HG02852 (cell line): Measurements from ENCODE around the gene NEURL4.

Experiments
- ATAC-seq: cut with Tn5 transposase; IDR thresholded peaks from one replicate; pipeline ENCODE4 v1.9.1; 2021; ENCODE audit warnings: mild to moderate bottlenecking, moderate library complexity; ENCODE audit not compliant: unreplicated experiment

NEURL4 gene

DNA sequence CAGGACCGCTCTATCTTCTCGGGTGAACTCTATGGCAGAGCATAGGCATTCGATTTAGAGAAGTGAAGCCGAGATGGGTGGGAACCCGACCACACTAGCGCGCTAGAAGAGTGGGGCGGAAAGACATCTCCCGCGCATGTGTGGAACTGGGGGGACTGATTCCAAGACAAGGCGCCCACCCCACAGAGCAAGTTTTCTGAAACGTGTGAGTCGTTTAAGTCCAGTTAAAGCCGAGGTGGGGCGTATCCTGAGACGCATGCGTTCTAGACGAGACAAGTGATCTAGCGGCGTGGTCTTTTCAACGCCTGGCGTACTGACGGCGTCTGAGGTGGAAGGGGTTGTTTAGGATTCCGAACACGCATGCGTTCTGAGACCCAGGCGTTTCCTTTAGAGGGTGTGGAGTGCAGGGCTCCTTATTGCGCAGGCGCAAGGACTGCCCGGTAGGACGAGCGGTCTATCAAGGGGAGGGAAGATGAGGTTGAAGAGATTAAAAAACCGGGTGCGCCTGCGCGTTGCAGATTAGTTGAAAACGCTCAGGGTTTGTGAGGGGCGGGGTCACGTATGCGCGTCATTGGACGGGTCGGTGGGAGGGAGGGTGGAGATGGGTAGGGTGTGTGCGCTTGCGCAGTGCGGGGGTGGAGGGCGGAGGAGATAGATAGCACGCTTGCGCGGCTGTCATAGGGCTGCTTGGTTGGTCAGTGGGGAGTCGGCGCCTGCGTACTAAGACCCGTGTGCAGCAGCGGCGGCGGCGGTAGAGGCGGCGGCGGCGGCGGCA lies 22.0 kb downstream of the NEURL4 start, which contains the start of gene EIF5A:
Gene EIF5A, plus strand, starts transcription at position 718 of the 775 bp plus-strand sequence. CDS start 2,008 bp downstream, outside the sequence.
- ATAC-seq = peak; percentile 62

DNA sequence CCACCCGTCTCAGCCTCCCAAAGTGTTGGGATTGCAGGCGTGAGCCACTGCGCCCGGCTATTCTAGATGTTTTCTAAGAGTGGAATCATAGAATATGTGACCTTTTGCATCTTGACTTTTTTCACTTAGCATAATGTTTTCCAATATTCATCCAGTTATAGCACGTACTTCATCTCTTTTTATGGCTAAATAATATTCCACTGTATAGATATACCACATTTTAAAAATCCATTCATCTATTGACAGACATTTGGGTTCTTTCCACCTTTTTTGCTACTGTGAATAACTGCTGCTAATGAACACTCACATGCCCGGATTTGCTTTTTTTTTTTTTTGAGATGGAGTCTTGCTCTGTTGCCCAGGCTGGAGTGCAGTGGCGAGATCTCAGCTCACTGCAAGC lies 25.0 kb downstream of the NEURL4 start:
- ATAC-seq = no peak

- ATAC-seq = no peak
Observed at GRCh38 chr17:7296189-7296861, 32.8 kb downstream of the NEURL4 start.

- no peak for ATAC-seq
Observed at GRCh38 chr17:7295230-7296180, 33.6 kb downstream of the NEURL4 start.

DNA sequence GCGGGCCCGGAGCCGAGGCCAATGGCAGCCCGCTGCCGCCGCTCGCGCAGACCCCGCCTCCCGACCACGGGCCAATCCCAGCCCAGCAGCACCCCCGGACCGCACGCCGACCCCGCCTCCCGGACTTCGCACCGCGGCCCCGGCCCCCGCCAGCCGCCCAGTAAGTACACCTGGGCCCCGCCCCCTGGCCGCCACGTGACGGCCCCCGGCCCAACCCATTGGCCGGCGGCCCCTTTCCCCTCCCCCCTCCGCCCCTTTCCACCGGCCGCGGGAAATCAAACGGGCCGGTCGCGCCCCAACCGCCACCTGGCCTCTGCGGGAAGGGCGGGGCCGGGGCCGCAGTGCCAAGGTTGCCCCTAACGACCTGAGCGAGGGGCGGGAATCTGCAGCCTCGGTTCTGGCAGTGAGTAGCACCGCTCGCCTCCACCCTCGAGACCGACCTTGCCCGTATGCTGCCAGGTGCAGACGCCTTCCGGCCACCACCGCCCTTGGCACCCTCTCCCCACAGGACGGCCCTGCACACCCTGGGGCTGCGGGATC lies 34.5 kb downstream of the NEURL4 start, which contains the start of gene YBX2:
Gene YBX2, minus strand, starts transcription at position 26 of the 540 bp plus-strand sequence. CDS start 139 bp downstream, outside the sequence.
- ATAC-seq = no peak

DNA sequence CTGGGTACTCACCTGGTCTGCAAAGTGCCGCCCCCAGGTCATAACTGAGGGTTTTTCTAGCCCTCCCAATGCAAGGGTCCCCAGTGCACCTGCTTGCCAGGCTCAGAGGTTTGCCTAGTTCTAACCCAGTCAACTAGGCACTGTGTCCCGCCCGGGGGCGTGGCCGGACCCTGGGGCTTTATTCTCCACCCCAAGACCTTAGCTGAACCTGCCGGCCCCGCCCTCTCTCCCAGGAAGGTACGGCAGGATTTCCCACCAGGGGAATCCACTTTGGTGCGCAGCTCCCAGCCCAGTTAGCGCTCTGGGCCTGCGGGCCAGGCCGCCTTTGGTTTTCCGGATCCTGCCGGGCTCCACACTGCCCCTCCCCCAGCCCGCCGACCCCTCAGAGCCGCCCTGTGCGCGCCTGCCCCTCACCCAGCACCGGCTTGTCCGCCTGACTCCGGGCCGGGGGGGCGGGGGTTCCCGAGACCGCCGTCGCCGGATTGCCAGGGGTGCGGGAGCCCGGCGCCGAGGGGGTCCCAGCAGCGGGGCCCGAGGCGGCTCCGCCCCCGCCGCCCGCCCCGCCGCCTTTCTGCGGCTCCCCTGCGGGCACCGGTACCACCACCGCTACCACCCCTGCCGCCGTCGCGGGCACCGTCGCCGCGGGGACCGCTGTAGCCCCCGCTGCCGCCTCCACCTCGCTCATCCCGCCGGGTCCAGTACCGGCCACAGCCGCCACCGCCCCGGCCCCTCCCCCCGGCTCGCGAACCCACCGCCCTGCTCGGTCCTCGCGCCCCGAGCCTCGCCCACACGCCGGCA lies 35.1 kb downstream of the NEURL4 start:
- ATAC-seq = no peak

DNA sequence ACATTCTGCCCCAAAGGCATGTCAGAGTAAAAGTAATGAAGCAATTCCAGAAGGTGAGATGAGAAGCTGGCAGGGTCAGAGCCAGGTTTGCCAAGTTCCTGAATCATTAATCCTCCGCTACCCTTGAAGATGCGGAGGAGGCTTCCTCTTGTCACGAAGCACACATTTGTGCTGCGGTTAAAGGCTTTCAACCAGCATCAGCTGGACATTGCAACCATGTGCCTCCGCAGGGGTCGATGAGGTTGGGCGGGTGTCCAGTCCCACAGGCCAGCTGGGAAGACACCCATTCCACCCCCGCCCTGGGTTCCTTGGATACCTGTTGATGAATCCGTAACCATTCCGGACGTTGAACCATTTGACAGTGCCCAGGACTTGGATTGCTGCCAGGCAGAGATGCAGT lies 36.0 kb downstream of the NEURL4 start:
- no peak for ATAC-seq

- no peak for ATAC-seq
Observed at GRCh38 chr17:7292729-7293128, 36.4 kb downstream of the NEURL4 start.

GRCh38 chr17:7292194-7292593 lies 36.9 kb downstream of the NEURL4 start:
- ATAC-seq = no peak

DNA sequence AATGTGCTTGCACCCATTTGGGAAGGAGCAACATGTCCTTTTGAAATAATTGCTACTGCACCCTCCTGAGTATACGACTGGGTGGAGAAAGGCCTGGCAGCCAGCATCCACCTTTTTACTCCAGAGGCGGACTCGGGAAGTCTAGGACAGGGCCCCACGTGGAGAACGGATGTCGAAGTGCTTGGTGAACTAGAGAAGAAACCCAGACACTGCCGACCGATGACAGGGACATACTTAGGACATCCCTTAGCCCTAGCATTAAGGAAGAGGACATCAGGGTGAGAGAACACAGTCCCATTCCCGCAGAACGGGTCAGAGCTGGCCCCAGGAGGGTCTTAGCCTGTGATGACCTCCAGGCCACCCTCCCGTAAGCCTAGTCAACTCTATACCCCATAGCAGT lies 38.5 kb downstream of the NEURL4 start:
- ATAC-seq = no peak

GRCh38 chr17:7290166-7290565 lies 39.0 kb downstream of the NEURL4 start:
- ATAC-seq = no peak

DNA sequence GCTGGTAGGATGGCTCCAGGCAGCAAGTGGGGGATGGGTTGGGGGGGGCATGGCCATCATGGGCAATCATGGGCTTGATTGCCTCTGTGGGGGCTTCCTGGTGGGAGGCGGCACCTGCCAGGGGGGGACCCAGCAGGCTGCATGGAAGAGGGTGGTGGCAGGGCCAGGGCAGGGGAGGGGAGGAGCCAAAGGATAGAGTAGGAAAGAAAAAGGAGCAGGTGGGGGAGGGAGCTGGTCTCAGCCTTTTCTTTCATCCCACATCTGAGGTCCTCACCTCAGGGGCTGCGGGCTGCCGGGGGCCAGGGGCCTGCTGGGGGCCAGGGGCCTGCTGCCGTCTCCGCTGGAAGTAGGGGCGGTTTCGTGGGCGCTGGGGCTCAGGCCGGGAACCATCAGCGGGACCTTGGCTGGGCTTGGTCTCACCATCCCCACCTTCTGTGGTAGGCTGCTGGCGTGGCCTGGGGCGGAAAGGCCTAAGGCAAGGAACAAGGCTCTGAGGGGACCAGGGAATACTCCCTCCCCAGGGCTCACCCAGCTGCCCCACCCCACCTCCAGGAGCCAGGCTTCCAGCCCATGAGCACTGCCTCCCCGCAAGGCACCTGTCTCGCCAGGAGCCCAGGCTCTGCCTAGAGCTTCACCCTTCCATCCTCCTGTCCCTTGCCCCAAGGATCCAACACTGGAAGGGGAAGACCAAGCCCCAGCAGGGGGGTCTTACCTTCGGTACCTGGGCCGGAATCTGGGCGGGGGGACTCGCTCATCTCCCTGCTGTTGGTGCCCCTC lies 39.7 kb downstream of the NEURL4 start:
- no peak for ATAC-seq

DNA sequence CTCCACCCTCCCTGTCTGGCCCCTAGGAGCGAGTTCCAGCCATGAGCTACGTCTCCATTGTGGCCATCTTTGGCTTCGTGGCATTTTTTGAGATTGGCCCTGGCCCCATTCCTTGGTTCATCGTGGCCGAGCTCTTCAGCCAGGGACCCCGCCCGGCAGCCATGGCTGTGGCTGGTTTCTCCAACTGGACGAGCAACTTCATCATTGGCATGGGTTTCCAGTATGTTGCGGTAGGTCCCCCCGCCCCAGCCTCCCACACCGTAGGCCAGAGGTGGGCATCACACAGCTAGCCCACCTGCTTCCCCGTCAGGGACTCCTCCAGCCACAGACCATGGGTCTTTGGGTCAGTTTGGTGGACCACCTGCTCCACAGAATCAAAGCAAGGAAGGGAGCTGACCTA lies 43.5 kb downstream of the NEURL4 start:
- no peak for ATAC-seq

GRCh38 chr17:7284911-7285310 lies 44.2 kb downstream of the NEURL4 start:
- no peak for ATAC-seq

GRCh38 chr17:7283471-7284216 lies 45.5 kb downstream of the NEURL4 start:
- ATAC-seq = no peak

GRCh38 chr17:7282752-7283321 lies 46.3 kb downstream of the NEURL4 start:
- ATAC-seq = no peak

DNA sequence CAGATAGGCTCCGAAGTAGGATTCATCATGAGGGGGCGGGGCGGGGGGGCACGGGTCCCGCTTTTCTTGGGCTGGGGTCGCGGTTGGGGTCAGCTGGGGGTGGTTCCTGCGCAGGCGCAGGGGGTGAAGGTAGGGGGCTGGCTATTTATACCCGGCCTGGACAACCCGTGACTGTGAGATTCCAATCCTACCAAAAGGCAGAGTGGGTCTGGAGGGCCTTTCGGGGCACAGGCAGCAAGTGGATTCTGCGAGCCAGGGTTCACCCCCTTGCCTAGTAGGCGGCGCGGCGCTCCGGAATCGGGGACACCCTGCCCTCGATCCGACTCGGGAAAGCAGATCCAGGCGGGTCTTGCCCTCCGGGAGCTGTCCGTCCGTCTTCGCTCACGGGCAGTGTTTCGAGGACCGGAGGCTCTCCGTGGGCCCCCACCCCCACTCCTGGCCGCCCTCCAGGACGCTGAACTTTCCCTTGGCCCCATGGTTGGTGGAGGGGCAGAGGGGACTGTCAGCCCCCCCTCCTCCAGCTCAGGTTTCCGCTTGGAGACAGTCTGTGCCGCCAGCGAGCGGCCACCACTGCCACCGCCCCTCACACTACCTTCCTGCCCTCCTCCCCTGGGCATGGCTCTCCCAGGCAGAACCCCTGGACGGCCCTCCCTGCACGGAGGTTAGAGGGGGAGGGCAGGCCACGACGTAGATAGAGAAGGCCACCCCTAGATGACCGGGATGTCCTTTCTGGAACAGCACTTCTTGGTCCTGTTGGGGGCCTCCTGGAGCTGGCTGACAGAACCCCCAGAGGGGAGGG lies 47.0 kb downstream of the NEURL4 start:
- ATAC-seq = no peak
